DND-41 (cell line): ENCODE results near the gene MAB21L3.

Source experiments
- ATAC-seq: fragments of 200-7000 bp; cut with Tn5 transposase; 3 replicates; pipeline ENCODE4 v1.9.1; 2021; ENCODE audit warnings: low read depth; ENCODE audit not compliant: insufficient read depth
- DNase-seq: peaks from one replicate; pipeline ENCODE4 v3.0.0-alpha.2; 2020
- H2AFZ ChIP-seq: 2 replicates; pipeline ENCODE4 v1.6.0; 2012; ENCODE audit warnings: low read depth, low read length
- H3K27ac ChIP-seq: 2 replicates; pipeline ENCODE4 v1.5.1; 2012; ENCODE audit warnings: low read length, inconsistent platforms
- H3K27me3 ChIP-seq: fragments of 200-600 bp; sonication (generic); 2 replicates; pipeline ENCODE4 v1.6.0; 2012; ENCODE audit warnings: low read length, mild to moderate bottlenecking, inconsistent platforms; ENCODE audit not compliant: insufficient read depth, poor library complexity
- H3K36me3 ChIP-seq: 2 replicates; pipeline ENCODE4 v1.5.1; 2012; ENCODE audit warnings: low read length, inconsistent platforms; ENCODE audit not compliant: insufficient read depth
- H3K4me1 ChIP-seq: 2 replicates; pipeline ENCODE4 v1.5.1; 2012; ENCODE audit warnings: mild to moderate bottlenecking, low read length; ENCODE audit not compliant: insufficient read depth
- H3K4me2 ChIP-seq: 2 replicates; pipeline ENCODE4 v1.6.0; 2012; ENCODE audit warnings: mild to moderate bottlenecking, moderate library complexity, low read length, inconsistent platforms; ENCODE audit not compliant: insufficient read depth
- H3K4me3 ChIP-seq, 2 experiments: fragments of 200-600 bp in 1 of 2; shearing (Covaris generic) in 1 of 2; 2 replicates each; pipeline ENCODE4 v1.5.1; 2012 to 2016; ENCODE audit warnings: inconsistent platforms in 2 of 2, low read length in 2 of 2, mild to moderate bottlenecking in 2 of 2, low read depth in 1 of 2, moderate library complexity in 1 of 2
- H3K79me2 ChIP-seq: 2 replicates; pipeline ENCODE4 v1.6.0; 2012; ENCODE audit warnings: low read length, inconsistent platforms; ENCODE audit not compliant: insufficient read depth
- H3K9ac ChIP-seq: 2 replicates; pipeline ENCODE4 v1.6.0; 2012; ENCODE audit warnings: low read depth, mild to moderate bottlenecking, inconsistent platforms, low read length, moderate library complexity
- H3K9me3 ChIP-seq: 2 replicates; pipeline ENCODE4 v1.5.1; 2012; ENCODE audit warnings: low read length, moderate library complexity, mild to moderate bottlenecking, inconsistent platforms; ENCODE audit not compliant: insufficient read depth, severe bottlenecking
- H4K20me1 ChIP-seq: 2 replicates; pipeline ENCODE4 v1.6.0; 2012; ENCODE audit warnings: low read length; ENCODE audit not compliant: insufficient read depth
- CTCF ChIP-seq: IDR thresholded peaks from 2 replicates; pipeline ENCODE4 v1.5.1; 2012; ENCODE audit warnings: borderline replicate concordance, low read length, moderate library complexity, mild to moderate bottlenecking; ENCODE audit not compliant: poor library complexity, severe bottlenecking; ENCODE audit errors: extremely low read depth
- EZH2 ChIP-seq: IDR thresholded peaks from 3 replicates; pipeline ENCODE4 v1.6.1; 2012; ENCODE audit warnings: borderline replicate concordance, low read depth, mild to moderate bottlenecking, moderate library complexity, low read length, inconsistent platforms; ENCODE audit not compliant: severe bottlenecking

Gene MAB21L3

DNA sequence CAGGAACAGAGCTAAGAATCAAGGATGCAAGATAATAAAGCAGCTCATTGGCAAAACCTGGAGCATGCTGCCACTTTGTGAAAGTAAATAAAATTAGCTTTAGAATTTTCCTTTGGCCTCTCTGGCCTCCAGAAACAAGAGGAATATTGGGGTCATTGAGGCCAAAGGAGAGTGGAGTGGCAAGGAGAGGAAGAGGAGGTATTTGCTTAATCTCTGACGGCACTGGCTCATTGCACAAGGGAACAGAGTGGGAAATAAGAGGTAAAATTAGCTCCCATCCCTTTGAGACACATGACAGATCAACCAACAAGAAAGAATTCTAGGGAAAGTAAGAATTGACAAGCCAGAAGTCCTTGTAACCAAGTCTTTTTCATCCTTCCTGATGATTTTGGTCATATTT, 48.4 kb downstream of the MAB21L3 start:
- no peaks in the 10 kb centered on the region for H3K36me3 ChIP-seq
- no peak for ATAC-seq

GRCh38 chr1:116161390-116161789, 50.2 kb downstream of the MAB21L3 start:
- no peak overlapping the region for H3K27ac ChIP-seq
- no peaks in the 10 kb centered on the region for H3K36me3 ChIP-seq
- ATAC-seq (no peak), DNase-seq (no peak)
- H2AFZ ChIP-seq = no peak overlapping the region
- H3K9me3 ChIP-seq = no peaks in the 10 kb centered on the region
- no peak overlapping the region for H3K4me3 ChIP-seq
- H4K20me1 ChIP-seq = no peaks in the 10 kb centered on the region
- H3K27me3 ChIP-seq = peaks cover 9% of the 10 kb centered on the region
- no peaks in the 10 kb centered on the region for H3K4me1 ChIP-seq
- no peaks in the 10 kb centered on the region for H3K79me2 ChIP-seq
- H3K9ac ChIP-seq = no peak overlapping the region
- TF ChIP-seq CTCF (no peak), EZH2 (no peak)
- no peak overlapping the region for H3K4me2 ChIP-seq

More for the DNA sequence above, 48.4 kb downstream of the MAB21L3 start:
- H3K27ac ChIP-seq = no peak overlapping the region
- no peak for DNase-seq
- no peak overlapping the region for H3K9ac ChIP-seq
- no peak overlapping the region for H3K4me2 ChIP-seq
- no peaks in the 10 kb centered on the region for H3K4me1 ChIP-seq
- H2AFZ ChIP-seq = no peak overlapping the region
- H4K20me1 ChIP-seq = no peaks in the 10 kb centered on the region
- no peak for TF ChIP-seq CTCF
- no peak for TF ChIP-seq EZH2
- H3K27me3 ChIP-seq = peaks cover 17% of the 10 kb centered on the region
- no peak overlapping the region for H3K4me3 ChIP-seq
- H3K9me3 ChIP-seq = no peaks in the 10 kb centered on the region
- no peaks in the 10 kb centered on the region for H3K79me2 ChIP-seq

GRCh38 chr1:116161877-116162390, 50.7 kb downstream of the MAB21L3 start:
- TF ChIP-seq CTCF = no peak
- no peak for TF ChIP-seq EZH2

DNA sequence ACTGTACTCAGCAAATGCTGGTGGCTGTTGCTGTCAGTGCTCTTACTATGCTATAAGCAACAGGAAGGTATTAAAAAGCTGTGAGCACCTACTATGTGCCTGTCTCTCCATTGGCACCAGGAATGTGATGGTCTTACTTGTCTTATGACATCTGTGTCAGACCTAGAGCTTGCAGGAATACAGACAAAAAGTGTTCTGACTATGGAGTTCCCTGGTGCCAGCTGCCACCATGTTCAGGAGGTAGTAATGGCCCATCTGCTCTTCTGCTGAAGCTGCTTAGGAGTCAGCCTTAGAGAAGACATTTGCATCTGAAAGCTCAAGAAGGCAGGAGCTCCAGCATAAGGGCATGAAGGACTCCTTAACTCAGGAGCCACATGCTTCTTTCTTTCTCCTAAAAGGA, 52.3 kb downstream of the MAB21L3 start:
- Histone ChIP-seq H3K9ac (no peak overlapping the region), H3K27ac (no peak overlapping the region), H3K27me3 (peaks cover 6% of the 10 kb centered on the region), H3K9me3 (no peaks in the 10 kb centered on the region), H2AFZ (no peak overlapping the region), H3K4me1 (no peaks in the 10 kb centered on the region), H3K36me3 (no peaks in the 10 kb centered on the region), H3K4me3 (no peak overlapping the region), H4K20me1 (no peaks in the 10 kb centered on the region), H3K4me2 (no peak overlapping the region), H3K79me2 (no peaks in the 10 kb centered on the region)
- no peak for ATAC-seq
- TF ChIP-seq CTCF (no peak), EZH2 (no peak)
- DNase-seq = no peak

More at GRCh38 chr1:116161877-116162390, 50.7 kb downstream of the MAB21L3 start:
- Histone ChIP-seq H3K4me2 (no peak overlapping the region), H3K4me3 (no peak overlapping the region), H3K27me3 (peaks cover 9% of the 10 kb centered on the region), H3K9ac (no peak overlapping the region), H3K4me1 (no peaks in the 10 kb centered on the region), H2AFZ (no peak overlapping the region), H3K79me2 (no peaks in the 10 kb centered on the region), H3K27ac (no peak overlapping the region), H3K36me3 (no peaks in the 10 kb centered on the region), H4K20me1 (no peaks in the 10 kb centered on the region), H3K9me3 (no peaks in the 10 kb centered on the region)
- DNase-seq = no peak
- ATAC-seq = no peak
